ENCODE measurements around the gene CBX7.

CBX7 gene

GRCh38 chr22:39090426-39091064, 61.9 kb downstream of the CBX7 start:
- no peak for DNase-seq

- no peak for DNase-seq
These were observed 62.6 kb downstream of the CBX7 start for GRCh38 chr22:39089928-39090327.

- no peak for DNase-seq
These were observed 63.8 kb downstream of the CBX7 start for GRCh38 chr22:39088685-39089032.

- no peak for DNase-seq
These were observed 64.4 kb downstream of the CBX7 start for GRCh38 chr22:39087881-39088684.

GRCh38 chr22:39087098-39087497, 65.4 kb downstream of the CBX7 start:
- no peak for DNase-seq

- no peak for DNase-seq
These were observed 67.8 kb downstream of the CBX7 start for GRCh38 chr22:39084666-39085065.

- no peak for DNase-seq
These were observed 69.0 kb downstream of the CBX7 start for GRCh38 chr22:39083212-39084165.

- no peak for DNase-seq
These were observed 70.9 kb downstream of the CBX7 start for GRCh38 chr22:39081598-39081997.

- no peak for DNase-seq
These were observed 71.5 kb downstream of the CBX7 start for GRCh38 chr22:39081016-39081415.

Data from NCI-H187 (cell line).